Endometrial microvascular endothelial cells (primary cell): Measurements from ENCODE around the gene GRID2IP. TPM values are rescaled to one million over a fixed set of nuclear protein-coding genes. Genes with fewer than 3 reads are reported as not detected.

Experiments used
- in situ Hi-C: cut with HindIII; loops from 2 replicates; pipeline ENCODE4 v1.10.0; 2017; ENCODE audit warnings: low sequenced_read_pairs, low pct_unique_long_range_greater_than_20kb; ENCODE audit errors: inconsistent ontology term
- total RNA-seq: library from RNA; depleted of rRNA; stranded (reverse); fragments of >200 nt; gene quantifications from one replicate; pipeline ENCODE4 v1.2.3, GENCODE V29; 2015; ENCODE audit errors: inconsistent ontology term

Gene GRID2IP
- total RNA-seq, 1 donor from 2014 or later, result 0.84 TPM

DNA sequence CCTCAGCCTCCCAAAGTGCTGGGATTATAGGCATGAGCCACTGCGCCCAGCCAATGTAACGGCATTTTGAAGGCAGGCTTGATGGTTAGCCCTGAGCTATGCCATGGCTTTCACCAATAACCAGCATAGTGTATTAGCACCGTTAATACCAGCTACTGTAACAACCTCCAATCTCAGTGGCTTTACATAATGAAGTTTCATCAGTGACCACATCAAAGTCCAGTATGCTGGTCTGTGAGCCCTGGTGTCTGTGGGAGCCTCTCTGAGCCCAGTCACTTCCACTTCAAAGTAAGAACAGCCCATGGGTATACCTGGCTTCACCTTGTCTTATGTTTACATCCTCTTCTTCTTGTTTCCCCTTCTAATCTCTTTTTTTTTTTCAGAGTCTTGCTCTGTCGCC is 14.4 kb upstream of the GRID2IP start:
- in situ Hi-C loops, result no loop called here

DNA sequence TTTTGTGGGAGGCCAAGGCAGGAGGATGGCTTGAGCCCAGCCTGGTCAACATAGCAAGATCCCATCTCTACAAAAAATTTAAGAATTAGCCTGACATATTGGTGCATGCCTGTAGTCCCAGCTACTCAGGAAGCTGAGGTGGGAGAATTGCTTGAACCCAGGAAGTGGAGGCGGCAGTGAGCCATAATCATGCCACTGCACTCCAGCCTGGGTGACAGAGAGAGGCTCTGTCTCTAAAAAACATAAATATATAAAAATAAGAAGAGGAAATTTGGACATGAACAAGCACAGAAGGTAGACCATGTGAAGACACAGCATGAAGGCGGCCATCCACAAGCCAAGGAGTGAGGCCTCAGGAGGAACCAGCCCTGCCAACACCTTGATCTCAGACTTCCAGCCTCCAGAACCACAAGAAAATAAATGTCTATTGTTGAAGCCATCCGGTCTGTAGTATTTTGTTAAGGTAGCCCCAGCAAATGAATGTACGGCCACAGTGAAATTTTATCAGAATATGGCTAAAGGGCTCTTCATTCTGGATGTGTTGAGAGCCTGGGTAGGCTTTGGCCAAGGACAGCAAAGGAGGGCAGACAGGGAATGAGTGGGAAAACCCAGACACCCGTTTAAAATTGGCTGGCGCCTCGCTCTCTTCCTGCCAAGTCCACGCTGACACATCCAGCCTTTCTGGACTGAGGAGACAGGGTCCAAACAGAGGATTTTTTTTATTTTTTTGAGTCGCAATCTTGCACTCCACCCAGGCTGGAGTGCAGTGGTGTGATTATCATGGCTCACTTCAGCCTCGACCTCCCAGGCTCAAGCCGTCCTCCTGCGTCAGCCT is 12.9 kb upstream of the GRID2IP start:
- in situ Hi-C loops, result no loop called here

DNA sequence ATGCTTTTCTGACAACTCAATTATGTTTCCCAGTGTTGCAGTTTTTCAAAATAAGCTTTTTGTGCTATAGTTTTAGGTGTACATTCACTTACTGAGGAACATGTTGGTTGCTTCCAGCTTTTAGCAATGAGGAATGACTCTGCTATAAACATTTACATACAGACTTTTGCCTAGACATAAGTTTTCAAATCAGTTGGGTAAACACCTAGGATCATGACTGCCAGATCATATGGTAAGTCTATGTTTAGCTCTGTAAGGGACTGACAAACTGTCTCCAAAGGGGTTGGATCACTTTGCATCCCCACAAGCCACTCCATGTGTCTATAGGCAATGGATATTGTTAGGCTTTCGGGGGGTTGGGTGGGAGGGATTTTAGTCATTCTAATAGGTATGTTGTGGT is 10.8 kb upstream of the GRID2IP start:
- in situ Hi-C loops, result no loop called here

DNA sequence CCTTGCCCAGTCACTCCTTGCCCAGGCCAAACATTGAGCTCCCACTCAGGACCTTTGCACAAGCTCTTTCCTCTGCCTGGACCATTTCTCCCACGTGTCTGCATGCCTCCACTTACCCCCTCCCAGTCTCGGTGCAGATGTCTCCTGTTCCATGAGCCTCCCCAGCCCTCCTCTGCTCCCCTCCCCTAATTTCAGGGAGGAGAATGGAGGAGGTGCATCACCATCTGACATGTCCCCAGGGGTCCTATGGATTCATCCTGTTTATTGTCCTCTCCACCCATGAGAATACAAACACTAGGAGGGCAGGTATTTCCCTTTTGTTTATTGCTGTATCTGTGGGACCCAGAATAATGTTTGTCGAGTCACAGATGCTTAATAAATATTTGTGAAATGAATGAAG is 8.6 kb upstream of the GRID2IP start:
- in situ Hi-C loops, result no loop called here

DNA sequence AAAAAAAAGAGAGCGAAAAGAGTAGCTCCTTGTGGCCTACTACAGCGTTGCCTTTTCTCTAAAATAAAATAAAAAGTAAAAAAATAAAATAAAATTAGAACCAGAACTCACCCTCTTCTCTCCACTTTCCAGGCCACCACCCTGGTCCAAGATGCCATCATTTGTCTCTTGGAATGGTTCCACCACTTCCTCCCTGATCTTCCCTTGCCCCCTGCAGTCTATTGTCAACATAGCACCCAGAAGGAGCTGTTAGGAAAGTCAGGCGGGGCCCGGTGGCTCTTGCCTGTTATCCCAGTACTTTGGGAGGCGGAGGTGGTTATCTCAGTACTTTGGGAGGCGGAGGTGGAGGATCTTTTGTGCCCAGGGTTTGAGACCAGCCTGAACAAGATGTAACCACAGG is 7.6 kb upstream of the GRID2IP start:
- in situ Hi-C loops, result no loop called here

DNA sequence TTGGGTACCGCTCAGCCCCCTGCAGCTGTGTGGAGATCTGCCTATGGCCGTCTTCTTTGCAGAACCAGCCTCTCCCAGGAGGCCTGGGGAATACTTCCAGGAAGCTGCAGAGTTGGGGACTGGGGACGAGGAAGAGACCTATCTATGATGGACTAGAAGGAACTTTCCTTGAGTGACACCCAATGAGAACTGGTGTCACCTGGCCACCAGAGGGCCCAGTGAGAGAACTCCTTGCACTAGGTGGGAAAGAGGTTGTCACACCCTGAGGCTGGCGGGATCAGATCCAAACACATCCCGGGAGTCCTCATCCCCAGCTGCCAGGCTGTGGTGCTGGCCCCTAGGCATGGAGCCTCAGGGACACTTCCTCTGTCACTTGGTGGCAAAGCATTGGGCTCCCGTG is 4.9 kb upstream of the GRID2IP start:
- in situ Hi-C loops, result no loop called here

DNA sequence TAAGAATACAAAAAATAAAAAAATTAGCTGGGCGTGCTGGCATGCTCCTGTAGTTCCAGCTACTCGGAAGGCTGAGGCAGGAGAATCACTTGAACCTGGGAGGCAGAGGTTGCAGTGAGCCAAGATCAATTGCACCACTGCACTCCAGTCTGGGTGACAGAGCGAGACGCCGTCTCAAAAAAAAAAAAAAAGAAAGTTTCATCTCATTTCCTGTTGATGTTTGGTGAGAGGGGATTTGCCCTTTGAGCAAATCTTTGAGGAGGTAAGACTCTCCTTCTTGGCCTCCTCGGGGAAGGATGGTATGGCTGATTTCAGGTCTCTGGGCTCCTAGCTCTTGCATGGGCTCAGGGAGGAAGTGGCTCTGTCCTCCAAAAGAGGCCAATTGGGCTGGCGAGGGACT is 3.6 kb upstream of the GRID2IP start:
- in situ Hi-C loops, result no loop called here

DNA sequence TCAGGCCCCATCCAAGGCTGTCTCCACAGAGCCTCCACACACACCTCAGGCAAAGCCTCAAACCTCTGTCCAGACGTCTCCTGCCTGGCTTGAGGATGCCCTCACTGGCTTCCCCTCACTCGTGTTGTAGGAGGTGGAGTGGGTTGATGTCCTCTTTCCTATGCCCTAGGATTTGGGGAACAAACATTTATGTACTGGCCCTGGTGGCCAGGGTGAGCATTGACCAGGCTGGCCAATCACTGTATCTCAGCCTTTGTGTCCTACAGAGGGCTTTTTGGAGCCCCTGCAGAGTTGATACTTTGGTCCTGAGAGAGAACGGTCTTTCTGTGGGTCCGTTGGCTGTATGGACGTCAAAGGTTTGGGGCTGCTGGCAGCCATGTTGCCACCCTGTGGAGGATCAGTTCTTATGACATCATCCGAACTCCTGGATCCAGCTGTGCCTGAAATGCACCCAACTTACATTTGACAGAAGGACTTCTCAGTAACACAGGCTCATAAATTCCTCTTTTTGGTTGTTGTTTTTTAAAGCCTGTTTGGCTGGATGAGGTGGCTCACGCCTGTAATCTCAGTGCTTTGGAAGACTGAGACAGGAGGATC is 2.3 kb upstream of the GRID2IP start:
- in situ Hi-C loops, result no loop called here

DNA sequence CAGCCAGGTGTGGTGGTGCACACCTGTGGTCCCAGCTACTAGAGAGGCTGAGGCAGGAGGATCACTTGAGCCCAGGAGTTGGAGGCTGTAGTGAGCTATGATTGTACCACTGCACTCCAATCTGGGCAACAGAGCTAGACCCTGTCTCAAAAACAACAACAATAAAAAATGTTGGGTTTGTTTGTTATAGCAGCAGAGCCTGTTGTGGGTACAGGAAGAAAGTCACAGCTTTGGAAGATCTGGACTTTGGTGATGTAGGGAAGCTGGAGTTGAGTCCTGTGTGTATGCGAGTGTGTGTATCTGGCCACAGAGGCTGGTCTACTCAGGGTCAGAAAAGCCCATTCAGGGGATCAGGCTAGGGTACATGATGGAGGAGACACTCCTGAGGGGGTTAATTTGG is 3.9 kb downstream of the GRID2IP start:
- in situ Hi-C loops, result no loop called here

DNA sequence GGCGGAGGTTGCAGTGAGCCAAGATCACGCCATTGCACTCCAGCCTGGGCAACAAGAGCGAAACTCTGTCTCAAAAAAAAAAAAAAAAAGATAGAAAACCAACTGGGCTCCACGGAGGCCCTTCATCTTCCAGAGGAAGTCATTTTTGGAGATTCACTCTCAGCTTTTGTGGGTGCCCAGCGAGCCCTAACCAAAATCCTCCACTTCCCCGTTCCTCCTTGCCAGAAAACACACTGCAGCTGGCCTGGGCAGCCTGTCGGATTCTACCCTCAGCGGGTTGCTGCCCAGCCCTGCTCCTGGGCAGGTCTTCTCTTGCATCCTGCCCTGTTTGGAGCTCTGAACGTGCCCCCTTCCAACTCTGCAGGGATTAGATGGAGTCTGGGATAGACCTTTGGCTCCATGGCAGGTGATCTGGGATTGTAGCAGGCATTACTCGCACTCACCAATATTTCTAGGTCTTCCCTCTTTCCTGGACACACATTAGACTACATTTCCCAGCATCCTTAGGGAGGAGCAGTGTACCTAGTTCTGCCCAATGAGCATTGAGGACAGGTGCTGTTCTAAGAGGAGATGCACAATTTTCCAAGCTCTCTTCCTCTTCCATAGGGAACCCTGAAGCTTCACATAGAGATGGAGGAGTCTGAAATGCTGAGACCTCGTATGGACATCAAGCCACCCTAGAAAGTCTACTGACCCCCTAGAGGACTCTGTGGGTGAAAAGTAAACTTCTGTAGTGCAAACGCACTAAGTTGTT is 4.6 kb downstream of the GRID2IP start:
- in situ Hi-C loops, result no loop called here

DNA sequence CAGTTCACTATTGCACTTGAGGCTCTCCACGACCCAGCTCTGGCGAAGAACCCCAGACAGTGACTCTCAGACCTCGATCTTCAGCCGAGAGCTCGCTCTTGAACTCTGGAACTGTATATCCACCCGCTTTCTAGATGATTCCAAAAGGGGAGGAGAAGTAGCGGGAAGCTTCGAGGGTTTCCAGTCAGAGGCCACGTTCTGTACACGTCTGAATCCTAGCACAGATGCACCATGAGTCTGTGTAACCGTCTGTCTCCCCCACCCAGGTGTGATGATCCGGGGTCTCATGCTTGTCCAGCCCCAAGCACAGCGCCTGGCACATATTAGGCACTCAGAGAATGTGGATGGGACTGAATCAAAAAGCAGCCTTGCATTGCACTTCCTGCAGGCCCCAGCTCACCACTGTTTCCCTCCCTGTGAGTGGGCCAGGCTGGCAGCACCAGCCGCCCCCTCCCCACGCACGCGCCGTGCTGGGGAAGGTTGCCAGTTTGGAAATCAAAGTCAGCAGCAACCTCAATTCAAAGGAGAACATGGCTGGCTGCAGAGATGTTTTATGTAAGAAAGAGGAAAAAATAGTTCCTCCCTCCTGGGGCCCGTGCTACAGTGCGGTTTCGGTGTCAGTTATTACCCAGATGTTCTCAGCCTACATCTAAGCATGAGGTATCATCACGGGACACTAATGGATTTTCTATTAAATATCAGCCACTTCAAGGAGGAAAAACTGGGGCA is 5.7 kb downstream of the GRID2IP start:
- in situ Hi-C loops, result no loop called here

DNA sequence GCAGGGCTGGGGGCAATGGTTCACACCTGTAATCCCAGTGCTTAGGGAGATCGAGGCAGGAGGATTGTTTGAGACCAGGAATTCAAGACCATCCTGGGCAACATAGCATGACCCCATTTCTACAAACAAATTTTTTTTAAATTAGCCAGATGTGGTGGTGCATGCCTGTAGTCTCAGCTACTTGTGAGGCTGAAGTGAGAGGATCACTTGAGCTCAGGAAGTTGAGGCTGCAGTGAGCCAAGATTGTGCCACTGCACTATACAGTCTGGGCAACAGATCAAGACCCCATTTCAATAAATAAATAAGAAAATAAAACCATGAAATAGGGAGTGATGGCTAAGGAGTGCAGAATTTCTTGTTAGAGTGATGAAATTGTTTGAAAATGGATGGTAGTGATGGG is 8.9 kb downstream of the GRID2IP start:
- in situ Hi-C loops, result no loop called here

DNA sequence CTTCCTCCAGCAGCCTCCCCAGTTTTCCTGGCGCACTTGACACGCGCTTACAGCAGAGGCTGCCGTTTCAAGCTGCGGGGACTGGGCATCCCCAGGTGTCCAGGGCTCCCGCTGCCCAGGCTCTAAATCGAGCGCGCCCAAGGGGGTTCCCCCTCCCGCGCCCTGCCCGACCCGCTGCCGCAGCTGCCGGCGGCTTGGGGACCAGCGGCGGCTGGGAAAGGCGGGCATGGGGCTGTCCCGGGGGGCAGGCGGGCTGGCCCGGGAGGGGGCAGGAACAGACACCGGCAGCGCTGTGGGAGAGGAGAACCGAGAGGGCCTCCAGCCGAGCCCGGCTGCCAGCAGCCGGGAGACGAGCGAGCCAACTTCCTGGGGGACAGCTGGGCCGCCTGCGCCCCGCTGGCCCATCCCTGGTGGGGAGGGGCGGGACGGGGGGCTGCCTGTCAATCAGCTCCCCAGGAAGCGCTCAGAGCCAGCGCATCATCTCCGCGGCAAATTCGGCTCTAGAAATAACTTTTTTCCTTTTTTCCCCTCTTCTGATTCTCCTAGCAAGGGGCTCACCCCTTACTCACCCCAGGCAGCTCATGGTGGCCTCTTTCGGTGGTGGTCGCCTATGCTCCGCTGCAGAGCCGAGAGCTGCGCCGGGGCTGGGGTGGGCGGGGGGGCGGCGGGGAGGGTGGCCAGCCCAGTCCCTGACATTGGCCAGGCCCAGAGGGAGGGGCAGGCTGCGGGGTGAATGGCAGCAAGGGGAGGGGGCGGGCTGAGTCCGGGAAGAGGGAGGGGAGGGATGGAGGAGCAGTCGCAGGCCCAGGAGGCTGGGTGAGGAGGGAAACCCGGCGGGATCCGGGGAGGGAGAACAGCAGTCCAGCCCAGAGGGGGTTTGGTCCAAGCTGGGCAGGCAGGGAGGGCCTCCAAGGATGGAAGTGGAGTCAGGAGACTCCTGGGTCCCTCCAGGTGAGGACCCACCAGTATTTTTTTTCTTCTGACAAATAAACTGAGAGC is 14.7 kb downstream of the GRID2IP start:
- in situ Hi-C loops, result no loop called here

DNA sequence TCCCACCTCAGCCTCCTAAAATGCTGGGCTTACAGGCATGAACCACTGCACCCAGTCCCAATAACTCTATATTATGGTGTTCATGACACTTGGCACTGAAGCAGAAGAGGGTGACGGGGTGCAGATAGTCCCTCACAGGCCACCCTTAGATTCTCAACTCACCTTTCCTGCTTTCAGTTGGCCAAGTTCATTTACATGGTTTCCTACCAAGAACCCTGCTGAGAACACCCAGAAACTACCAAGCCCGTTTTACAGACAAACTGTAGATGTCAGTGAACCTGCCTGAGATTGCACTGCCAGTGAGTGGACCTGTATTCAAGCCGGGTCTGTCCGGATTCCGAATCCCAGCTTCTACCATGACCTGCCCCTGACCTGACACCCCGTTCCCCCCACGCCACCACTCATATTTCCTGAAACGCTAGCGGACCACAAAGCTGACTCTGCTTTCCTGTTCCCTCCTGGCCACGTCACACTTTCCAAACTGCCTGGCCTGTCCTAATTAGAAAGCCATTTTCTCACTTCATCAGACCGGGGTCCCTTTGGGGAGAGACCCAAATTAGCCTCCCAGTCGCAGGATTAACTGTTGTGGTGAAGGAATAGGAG is 17.3 kb downstream of the GRID2IP start:
- in situ Hi-C loops, result no loop called here

DNA sequence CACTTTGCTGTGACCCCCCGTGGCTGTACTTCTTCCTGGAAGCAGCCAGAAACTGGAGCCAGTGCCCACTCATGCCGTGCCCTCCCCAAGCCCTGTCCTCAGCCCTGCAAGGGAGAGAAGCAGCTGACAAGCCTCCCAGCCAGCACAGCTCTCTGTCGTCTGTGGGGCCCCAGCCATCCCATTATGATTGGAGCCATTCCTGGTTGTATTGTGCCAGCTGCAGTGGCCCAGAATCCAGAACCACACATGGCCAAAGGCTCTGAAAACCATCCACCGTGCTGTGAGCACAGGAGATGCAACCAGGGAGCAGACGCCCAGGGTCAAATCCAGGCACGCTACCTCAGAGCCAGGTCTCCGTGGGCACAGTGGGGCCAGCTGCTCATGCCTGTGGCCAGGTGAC is 18.7 kb downstream of the GRID2IP start:
- in situ Hi-C loops, result no loop called here

DNA sequence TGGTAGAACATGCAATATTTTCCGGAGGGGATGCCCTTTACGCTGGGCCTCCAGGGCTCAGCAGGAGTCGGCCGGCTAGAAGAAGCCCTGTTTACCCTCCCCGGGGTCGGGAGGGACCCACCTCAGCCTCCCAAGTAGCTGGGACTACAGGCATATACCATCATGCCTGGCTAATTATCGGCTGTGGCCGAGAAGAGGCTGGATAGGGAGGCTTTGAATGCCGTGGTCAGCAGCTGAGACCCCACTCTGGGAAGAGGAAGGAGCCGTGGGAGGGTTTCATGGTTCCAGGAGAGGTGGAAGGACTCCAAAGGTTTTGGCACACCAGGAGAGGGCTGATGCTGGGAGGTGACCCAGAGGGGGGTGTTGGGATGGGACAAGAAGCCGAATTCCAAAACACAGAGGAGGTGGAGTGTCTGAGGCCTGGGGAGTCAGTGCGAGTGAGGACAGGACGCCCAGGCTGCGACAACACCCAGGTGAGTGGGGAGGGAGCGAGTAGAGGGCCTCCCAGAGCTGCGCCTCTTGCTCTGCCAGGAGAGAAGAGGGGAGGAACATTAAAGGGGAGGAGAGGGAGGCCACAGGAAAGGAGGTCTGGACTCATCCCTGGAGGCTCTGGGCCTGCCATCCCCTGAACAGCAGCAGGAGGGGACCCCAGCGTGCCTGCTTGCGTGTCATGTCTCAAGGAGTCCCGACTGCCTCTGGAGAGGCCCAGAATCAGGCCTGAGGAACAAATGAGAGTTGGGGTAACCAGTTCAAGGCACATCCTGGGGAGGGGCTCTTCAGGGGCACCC is 19.6 kb downstream of the GRID2IP start:
- in situ Hi-C loops, result no loop called here
